ENCODE measurements around the gene GIPC2. TPM values are rescaled to one million over a fixed set of nuclear protein-coding genes. Genes with fewer than 3 reads are reported as not detected.

GIPC2 gene
- total and polyA plus RNA-seq, 10 of the 15 experiments (the other 5 are each of a cell fraction or from before 2014, with no cell fraction given), result 0.03 to 0.23 (median 0.06) TPM; not detected in 2

GRCh38 chr1:78121710-78122109 is 75.9 kb downstream of the GIPC2 start:
- Histone ChIP-seq H3K4me3 (no peak overlapping the region), H3K9ac (ENCODE audit: control insufficient read depth, insufficient read depth, low read length) (no peak overlapping the region), H3K4me2 (ENCODE audit: control insufficient read depth, insufficient read depth) (no peak overlapping the region), H4K20me1 (ENCODE audit: control insufficient read depth, insufficient read depth) (no peaks in the 10 kb centered on the region), H3K4me1 (ENCODE audit: control insufficient read depth, insufficient read depth, low read length) (no peaks in the 10 kb centered on the region), H3K79me2 (ENCODE audit: control insufficient read depth, insufficient read depth, low read length) (no peaks in the 10 kb centered on the region), H3K36me3 (ENCODE audit: control insufficient read depth in 2 of 2, insufficient read depth in 2 of 2, low read length in 1 of 2) (no peaks in the 10 kb centered on the region), H3K27ac (ENCODE audit: control insufficient read depth, insufficient read depth) (no peak overlapping the region), H3K9me3 (replicated peaks; ENCODE audit: control insufficient read depth, insufficient read depth, low read length) (no peaks in the 10 kb centered on the region; the same call in 2 of the 3 replicates), H3K27me3 (replicated peaks in 1 of 2; ENCODE audit: control insufficient read depth in 2 of 2, insufficient read depth in 2 of 2, low read length in 1 of 2) (no peaks in the 10 kb centered on the region), H2AFZ (ENCODE audit: control insufficient read depth, low read depth, low read length) (no peak overlapping the region)
- intact Hi-C loops (cut with micrococcal nuclease; ENCODE audit: unreplicated experiment) (no loop called here), in situ Hi-C loops (cut with MboI) (no loop called here)
- ChIA-PET POLR2A (no interaction called here), SMC1A (ENCODE audit: uncharacterized antibody, unreplicated experiment) (interaction anchor here (1.0 kb wide), 1 partner anchor 11 kb away, joined by 3 read pairs; no protein-coding TSS in a partner anchor), RAD21 (ENCODE audit: unreplicated experiment) (no interaction called here), CTCF (interaction anchor here (0.9 to 3.4 kb wide), 4 partner anchors 8 to 297 kb away, joined by 3 to 13 read pairs (median 6); no protein-coding TSS in a partner anchor)
- ATAC-seq, result no peak
- WGBS (ENCODE audit: insufficient coverage, insufficient replicate concordance, low lambda C conversion rate, missing lambda C conversion rate), result 29% methylated on average over 2 of the region's 2 CpGs
- no TSS peak for BruUV-seq (replicated peaks)
- no peak for TF ChIP-seq MLLT1 (IDR thresholded peaks at IDR 0.05)
- TF ChIP-seq SPI1 (IDR thresholded peaks at IDR 0.05; ENCODE audit: borderline replicate concordance, insufficient read depth, low read depth, low read length), result no peak
- no peak for TF ChIP-seq TCF3 (IDR thresholded peaks at IDR 0.05; ENCODE audit: borderline replicate concordance, insufficient read depth, low read depth, low read length)
- TF ChIP-seq SP1 (IDR thresholded peaks at IDR 0.05; ENCODE audit: low read depth, low read length), result no peak
- no peak for TF ChIP-seq CHD2 (IDR thresholded peaks at IDR 0.05; ENCODE audit: borderline replicate concordance, low read depth, low read length)
- no peak for TF ChIP-seq JUND (IDR thresholded peaks at IDR 0.05; ENCODE audit: low read depth, low read length)
- no peak for TF ChIP-seq NBN (IDR thresholded peaks at IDR 0.05)
- no peak for TF ChIP-seq TCF7 (IDR thresholded peaks at IDR 0.05; ENCODE audit: borderline replicate concordance)
- TF ChIP-seq ZBTB33 (IDR thresholded peaks at IDR 0.05), result no peak
- TF ChIP-seq HCFC1 (IDR thresholded peaks at IDR 0.05; ENCODE audit: low read length), result no peak
- no peak for TF ChIP-seq FOXM1 (IDR thresholded peaks at IDR 0.05; ENCODE audit: low read depth, low read length)
- no peak for DNase-seq (ENCODE audit: low read depth, low spot score)
- FAIRE-seq, result no peak

Data from GM12878 (cell line).